GM18951 (cell line): ENCODE measurements around the gene WFIKKN1.

ENCODE experiments used
- POLR2A ChIP-seq: IDR thresholded peaks from 4 replicates; pipeline ENCODE4 v1.6.1; 2011; ENCODE audit warnings: mild to moderate bottlenecking; ENCODE audit not compliant: insufficient read length, insufficient read depth; ENCODE audit errors: extremely low read depth
- in situ Hi-C: fragments of 300-500 bp; cut with MboI; formaldehyde crosslinking; loops from one replicate; pipeline ENCODE4 v1.12.0; 2022; ENCODE audit warnings: low sequenced_read_pairs, mixed read lengths, inconsistent platforms; ENCODE audit not compliant: unreplicated experiment

Gene WFIKKN1

DNA sequence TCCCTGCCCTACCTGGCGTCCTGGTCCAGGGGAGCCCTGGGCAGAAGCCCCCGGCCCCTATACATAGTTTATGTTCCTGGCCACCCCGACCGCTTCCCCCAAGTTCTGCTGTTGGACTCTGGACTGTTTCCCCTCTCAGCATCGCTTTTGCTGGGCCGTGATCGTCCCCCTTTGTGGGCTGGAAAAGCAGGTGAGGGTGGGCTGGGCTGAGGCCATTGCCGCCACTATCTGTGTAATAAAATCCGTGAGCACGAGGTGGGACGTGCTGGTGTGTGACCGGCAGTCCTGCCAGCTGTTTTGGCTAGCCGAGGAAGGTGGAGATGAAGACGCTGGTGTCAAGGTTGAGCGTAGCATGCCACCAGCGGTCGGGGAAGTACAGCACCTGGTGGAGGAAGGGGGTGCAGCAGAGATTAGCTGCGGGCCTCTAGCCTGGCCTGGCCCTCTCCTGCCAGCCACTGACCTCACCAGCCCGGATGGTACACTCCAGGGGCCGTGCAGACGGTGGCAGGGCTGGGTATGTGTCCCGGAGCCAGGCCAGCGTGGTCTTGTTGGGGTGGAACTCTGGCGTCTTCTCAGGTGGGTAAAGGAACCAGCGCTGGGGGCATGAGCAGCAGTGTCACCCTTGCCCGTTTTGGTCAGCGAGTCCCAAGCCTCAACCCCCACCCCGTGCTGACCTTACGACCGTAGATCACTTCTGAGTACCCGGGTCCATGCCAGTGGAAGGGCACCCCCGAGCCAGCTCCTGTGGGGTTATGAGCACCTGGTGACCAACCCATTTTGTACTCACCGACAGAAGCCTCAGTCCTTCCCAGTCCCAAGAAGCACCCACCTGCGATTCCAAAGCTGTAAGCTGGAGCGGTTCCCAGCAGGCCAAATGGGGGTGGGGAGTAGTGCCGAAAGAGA lies 52.0 kb downstream of the WFIKKN1 start:
- in situ Hi-C loops: no loop called here

DNA sequence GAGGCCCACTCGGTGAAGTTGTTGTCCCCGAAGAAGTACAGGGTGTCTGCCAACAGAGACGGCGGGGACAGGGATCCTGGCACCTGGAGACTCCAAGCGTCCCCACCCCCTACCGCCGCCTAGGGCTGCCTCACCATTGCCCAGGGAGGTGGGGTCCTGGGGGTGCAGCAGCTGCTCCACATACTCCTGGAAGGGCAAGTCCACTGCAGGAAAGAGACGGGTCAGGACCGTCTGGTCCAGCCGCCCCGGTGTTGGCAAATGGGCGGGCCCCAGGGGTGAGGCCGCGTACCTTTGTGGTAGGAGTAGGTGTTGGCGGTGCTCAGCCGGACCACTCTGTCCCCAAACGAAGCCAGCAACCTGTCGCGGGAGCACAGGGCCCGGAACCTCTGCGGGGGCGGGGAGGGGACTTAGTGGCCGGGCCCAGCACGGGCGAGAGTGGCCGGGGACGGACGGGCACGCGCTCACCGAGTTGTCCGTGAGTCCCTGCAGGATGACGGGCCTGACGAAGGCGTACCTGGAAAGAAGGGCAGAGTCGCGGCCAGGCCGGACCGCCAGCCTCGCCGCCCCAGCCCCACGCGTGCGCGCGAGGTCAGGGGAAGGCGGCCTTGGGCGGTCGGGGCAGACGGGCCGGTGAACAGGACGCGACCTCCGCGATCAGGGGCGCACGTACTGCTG lies 52.7 kb downstream of the WFIKKN1 start:
- in situ Hi-C loops: no loop called here
- TF ChIP-seq POLR2A: no peak

More for the DNA sequence above, 52.0 kb downstream of the WFIKKN1 start:
- TF ChIP-seq POLR2A: no peak
